Dermis lymphatic vessel endothelial cell (primary cell): ENCODE measurements around the gene ANKRD63. TPM values are rescaled to one million over a fixed set of nuclear protein-coding genes. Genes with fewer than 3 reads are reported as not detected.

Experiments
- total RNA-seq: library from RNA; depleted of rRNA; stranded (reverse); fragments of >200 nt; gene quantifications from 2 replicates; pipeline ENCODE4 v1.2.1, GENCODE V29; 2014

ANKRD63 gene
- not detected in 2 replicates for total RNA-seq

GRCh38 chr15:40282869-40283614, at the start of gene ANKRD63:
Gene ANKRD63 (minus strand): TSS chr15:40283064. CDS start chr15:40282586, 478 bp downstream.

GRCh38 chr15:40323239-40323952, 40.5 kb upstream of the ANKRD63 start, which contains the start of gene INAFM2:
Gene INAFM2 (plus strand): TSS chr15:40323692. CDS start chr15:40324056, 364 bp downstream.

GRCh38 chr15:40307421-40308211, 24.8 kb upstream of the ANKRD63 start, which contains the start of gene PLCB2:
Gene PLCB2 (minus strand): TSS chr15:40307935. CDS start chr15:40307672, 263 bp downstream.

GRCh38 chr15:40238532-40239403, 44.1 kb downstream of the ANKRD63 start, which contains the start of gene PAK6:
Gene PAK6 (plus strand): TSS chr15:40239063. CDS start chr15:40264786, 25,723 bp downstream.

Other genes with a start within 250 kb of the ANKRD63 start
- gene SRP14, start 243.9 kb downstream of the ANKRD63 start, total RNA-seq = 153 and 183 TPM in 2 replicates
- gene BMF, start 174.2 kb downstream of the ANKRD63 start, total RNA-seq = 4.3 and 5.4 TPM in 2 replicates
- 4.6 and 5.1 TPM in 2 replicates for gene BUB1B, start 122.0 kb downstream of the ANKRD63 start, total RNA-seq
- not detected in 2 replicates for gene PAK6, start 44.0 kb downstream of the ANKRD63 start, total RNA-seq
- gene PLCB2, start 24.9 kb upstream of the ANKRD63 start, total RNA-seq = 0.11 TPM in 1 of 2 replicates, not detected in the other
- gene INAFM2, start 40.6 kb upstream of the ANKRD63 start, total RNA-seq = 17.6 and 28.2 TPM in 2 replicates
- 11.8 and 12.4 TPM in 2 replicates for gene CCDC9B, start 57.9 kb upstream of the ANKRD63 start, total RNA-seq
- not detected in 2 replicates for gene PHGR1, start 68.0 kb upstream of the ANKRD63 start, total RNA-seq
- gene DISP2, start 75.2 kb upstream of the ANKRD63 start, total RNA-seq = under 0.01 and 0.09 TPM in 2 replicates
- gene KNSTRN, start 99.7 kb upstream of the ANKRD63 start, total RNA-seq = 11.2 and 12.3 TPM in 2 replicates
- 28.6 and 38.5 TPM in 2 replicates for gene IVD, start 122.7 kb upstream of the ANKRD63 start, total RNA-seq
- 6.3 and 7.6 TPM in 2 replicates for gene BAHD1, start 157.9 kb upstream of the ANKRD63 start, total RNA-seq
- 5.1 and 6.3 TPM in 2 replicates for gene CHST14, start 187.9 kb upstream of the ANKRD63 start, total RNA-seq